HG03025 (cell line): Measurements from ENCODE around the gene PALLD.

Experiments used
- ATAC-seq: cut with Tn5 transposase; IDR thresholded peaks from one replicate; pipeline ENCODE4 v1.9.1; 2021; ENCODE audit warnings: mild to moderate bottlenecking, moderate library complexity; ENCODE audit not compliant: unreplicated experiment, low FRiP score

PALLD gene

DNA sequence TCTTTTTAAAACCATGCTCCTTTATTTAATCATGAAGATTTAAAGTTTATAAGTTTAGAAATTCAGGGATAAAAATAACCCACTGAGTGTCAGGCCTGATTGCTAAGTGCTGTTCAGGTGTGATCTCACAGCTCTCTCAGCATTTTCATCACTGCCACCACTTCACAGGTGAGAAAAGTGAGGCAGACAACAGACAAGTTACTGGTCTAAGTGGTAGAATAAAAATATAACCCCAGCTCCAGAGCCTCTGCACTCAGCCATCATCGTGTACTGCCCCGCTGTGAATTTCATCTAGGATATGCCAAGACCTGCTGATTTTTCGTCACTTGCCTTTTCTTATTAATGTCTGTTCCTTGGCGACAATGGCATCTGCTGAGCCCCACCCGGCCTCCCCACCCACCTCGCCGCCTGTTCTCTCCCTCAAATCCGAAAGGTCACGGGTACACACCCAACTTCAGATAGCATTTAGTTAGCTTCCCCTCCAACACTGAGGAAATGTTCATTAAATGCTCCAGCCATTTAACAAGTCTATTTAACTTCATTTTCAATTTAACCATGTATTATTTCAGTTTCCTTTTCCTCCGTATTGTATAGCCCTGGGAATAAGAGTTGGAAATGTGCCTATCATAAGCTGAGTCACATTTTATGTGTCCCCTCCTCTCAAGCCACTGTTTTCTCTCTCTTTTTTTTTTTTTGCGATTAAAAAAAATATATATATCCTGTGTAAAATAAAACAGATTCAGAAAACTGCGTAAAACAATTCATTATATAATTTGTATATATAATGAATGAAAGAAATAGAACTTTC is 276.7 kb downstream of the PALLD start:
- no peak for ATAC-seq

DNA sequence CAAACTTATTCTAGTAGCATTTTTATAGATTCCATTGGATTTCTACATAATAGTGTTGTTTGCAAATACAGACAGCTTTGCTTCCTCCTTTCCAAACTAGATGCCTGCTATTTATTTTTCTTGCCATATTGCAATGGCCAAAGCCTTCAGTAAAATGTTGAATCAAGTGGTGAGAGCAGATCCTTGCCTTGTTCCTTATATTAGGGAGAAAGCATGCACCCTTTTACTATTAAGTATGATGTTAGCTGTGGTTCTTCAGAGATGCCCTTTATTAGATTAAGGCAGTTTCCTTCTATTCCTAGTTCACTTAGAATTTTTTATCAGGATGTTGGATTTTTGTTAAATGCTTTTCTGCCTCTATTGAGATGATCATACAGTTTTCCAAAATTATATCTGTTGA is 279.5 kb downstream of the PALLD start:
- ATAC-seq = no peak

DNA sequence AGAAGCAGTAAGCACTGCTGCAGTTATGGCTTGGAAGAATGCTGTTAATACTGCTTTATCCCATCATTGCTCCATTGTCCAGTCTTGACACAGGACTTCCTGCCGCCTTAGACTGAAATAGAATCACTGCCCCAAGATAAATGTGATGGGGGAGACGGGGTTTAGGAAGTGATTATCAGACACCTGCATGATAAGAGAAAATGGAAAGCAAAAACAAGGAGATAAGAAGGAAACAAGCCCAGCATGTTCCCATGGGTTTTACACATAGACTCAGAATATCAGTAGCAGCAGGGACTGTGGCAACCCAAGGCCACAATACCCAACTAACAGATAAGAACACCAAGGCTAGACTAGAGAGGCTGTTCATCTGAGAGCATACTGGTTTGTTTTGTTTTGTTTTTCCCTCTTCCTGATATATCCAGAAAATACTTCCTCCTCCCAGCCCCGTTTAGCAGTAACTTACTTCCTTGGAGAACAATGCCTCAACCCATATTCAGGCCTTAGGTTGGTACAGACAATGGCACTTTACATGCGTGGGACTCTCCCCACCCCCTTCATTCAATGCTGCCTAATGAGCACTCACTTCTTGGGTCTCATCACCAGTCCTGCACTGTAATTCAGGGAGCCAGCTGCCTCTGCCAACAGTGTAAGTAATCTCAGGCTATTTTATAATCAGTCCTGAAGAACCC is 280.6 kb downstream of the PALLD start:
- no peak for ATAC-seq

DNA sequence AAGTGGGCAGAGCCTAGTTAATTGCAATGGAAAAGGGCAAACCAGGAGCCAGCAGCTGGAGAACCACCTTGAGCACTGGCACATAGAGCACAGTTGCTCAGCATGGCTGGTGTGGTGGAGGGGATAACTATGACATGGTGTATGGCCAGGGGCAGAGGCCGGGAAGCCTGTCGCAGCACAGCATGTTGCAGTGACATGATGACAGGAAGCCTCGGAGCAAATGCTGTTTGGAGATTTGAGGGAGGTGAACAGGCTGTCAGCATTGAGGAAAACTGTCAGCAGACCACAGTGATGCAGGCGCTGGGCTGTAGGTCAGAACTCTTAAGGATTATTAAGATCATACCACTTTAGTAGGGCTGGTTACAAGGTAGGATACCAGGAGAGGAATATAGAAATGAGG is 284.5 kb downstream of the PALLD start:
- no peak for ATAC-seq

DNA sequence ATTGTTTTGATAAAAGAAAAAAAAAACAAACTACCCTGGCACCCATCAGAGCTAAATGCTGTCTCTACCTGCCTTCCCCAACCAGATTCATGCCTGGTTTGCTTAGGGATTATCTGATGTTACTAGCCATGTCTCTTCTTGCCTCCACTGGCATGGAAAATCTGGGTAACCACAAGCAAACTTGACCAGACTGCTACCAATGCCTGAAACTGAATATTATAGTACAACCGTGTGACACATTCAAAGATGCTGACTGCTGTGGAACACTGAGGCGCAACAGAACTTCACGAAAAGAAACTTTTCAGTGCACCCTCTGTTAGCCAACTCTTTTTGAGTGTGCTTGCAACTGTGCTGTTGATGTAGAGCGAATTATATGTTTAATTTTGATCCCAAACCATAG is 285.1 kb downstream of the PALLD start:
- ATAC-seq = no peak

DNA sequence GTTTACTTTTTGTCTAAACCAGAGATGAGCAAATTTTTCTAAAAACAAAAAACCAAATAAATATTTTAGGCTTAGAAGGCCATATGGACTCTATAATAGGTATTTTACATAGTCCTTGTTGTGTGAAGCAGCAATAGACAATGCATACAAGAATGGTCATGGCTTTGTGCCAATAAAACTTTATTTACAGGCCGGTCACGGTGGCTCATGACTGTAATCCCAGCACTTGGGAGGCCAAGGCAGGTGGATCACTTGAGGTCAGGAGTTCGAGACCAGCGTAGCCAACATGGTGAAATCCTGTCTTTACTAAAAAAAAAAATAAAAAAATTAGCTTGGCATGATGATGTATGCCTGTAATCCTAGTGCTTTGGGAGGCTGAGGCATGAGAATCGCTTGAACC is 285.6 kb downstream of the PALLD start:
- ATAC-seq = no peak

DNA sequence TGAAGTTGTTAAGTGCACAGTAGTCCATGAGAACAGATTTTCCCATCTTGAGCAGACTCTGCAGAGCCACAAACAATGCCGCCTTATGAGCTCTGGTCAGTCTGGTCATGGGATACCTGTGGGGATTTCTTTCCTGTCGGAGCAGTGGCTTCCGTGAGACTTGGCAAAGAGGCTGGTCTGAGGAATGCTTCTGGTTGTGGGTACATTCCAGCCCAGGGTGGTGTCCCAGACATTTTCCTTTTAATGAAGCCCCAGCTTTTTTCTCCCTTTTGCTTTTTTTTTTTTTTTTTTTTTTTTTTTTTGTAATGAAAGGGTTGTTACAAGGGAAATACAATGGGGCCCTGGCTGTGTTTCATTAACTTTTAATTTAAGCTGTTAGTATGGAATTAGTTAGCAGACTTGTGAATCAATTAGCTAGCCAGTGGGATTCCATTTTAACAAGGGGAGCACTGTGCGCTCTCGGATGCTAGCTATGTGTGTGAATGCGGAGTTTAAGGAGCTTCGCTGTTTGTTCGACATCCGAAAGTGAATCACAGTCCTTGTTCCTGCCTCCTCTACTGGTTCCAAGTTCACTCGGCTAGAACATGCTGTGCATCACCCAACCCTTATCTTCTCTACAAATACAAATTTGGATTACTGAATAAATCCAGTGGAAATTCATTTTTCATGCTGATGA is 288.1 kb downstream of the PALLD start:
- no peak for ATAC-seq

DNA sequence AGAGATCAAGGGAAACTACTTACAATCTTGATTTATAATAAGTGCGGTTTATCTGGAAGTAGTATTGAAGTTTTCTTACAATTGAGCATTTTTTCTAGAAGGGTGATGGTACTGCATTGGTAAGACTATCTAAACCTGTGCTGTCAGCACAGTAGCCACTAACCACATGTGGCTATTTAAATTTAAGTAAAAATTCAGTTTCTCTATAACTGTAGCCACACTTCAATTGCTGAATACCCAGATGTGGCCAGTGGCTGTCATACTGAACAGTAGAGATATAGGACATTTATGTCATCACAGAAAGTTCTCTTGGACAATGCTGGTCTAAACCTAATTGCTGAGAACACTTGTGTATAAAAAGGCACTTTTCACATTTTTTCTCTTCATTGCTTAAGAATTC is 290.5 kb downstream of the PALLD start:
- ATAC-seq = no peak

DNA sequence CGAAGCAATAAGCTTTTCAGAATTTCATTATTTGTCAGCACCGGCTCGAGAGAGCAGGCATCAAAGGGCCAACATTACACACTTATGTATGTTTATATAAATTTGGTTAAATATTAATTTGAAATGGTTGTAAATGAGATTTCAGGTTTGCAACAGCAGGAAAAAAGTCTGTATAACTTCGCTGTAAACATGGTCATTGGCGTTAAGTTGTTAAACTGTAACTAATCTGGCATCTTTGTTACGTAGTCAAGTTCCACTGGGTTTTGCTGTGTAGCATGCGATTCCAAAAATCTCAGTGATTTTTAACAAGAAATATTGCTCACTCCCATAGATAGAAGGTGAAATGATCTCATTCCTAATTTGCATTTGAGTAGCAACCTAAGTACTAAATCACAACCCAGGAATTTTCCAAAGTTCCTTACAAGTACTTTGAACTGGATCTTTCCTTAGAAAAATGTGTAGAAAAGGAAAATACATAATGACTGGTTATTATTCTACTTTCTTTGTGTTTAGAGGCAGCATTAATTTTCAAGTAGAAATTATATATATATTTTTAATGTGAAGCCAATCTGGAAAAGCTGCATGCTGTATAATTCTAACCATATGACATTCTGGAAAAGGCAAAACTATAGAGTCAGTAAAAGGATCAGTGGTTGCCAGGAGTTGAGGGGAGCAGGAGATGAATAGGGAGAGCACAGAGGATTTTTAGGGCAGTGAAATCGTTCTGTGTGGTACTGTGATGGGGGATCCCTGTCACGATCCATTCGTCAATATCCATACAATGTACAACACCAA is 291.1 kb downstream of the PALLD start:
- no peak for ATAC-seq

DNA sequence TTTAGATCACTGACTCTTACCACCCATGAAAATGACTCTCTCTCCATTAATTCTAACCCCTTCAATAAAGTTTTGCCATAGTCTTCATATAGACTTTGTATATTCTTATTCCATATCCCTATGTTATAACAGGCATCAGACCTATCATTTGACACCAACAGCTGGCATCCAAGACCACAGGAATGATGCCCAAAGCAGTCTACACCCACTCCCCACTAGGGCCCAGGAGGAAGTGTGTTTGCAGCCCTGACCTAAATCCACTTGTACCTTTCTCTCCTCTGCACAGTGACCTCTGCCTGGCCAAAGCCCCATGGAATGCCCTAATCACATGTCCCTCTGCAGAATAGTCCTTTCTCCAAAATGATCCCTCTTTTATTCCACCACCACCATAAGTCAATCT is 294.0 kb downstream of the PALLD start:
- no peak for ATAC-seq

DNA sequence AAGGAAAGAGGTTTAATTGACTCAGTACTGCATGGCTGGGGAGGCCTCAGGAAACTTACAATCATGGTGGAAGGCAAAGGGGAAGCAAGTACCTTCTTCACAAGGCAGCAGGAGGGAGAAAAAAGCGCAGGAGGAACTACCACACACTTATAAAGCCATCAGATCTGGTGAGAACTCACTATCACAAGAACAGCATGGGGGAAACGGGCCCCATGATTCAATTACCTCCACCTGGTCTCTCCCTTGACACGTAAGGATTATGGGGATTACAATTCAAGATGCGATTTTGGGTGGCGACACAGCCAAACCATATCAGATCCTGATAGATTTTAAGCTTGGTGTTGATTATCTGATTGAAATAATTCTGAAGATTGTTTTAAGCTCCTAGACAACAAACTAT is 294.5 kb downstream of the PALLD start:
- ATAC-seq = no peak

DNA sequence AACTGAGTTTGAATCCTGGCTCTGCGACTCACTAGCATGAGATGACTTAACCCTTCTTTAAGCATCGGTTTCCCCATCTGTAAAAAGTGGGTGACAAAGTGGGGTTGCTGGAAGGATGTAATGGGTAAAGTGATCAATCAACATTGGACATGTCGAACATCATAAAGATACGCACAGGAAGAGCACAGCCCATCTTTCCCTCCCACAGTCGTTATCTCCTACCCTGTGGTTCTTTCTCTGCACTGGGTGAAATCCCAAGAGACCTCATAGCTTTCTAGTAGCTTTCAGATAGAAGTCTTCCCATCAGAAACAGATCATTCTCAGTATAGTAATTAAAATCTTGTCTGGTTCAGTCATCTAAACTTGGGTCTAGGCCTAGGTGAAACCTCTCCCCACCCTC is 296.7 kb downstream of the PALLD start:
- ATAC-seq = no peak

DNA sequence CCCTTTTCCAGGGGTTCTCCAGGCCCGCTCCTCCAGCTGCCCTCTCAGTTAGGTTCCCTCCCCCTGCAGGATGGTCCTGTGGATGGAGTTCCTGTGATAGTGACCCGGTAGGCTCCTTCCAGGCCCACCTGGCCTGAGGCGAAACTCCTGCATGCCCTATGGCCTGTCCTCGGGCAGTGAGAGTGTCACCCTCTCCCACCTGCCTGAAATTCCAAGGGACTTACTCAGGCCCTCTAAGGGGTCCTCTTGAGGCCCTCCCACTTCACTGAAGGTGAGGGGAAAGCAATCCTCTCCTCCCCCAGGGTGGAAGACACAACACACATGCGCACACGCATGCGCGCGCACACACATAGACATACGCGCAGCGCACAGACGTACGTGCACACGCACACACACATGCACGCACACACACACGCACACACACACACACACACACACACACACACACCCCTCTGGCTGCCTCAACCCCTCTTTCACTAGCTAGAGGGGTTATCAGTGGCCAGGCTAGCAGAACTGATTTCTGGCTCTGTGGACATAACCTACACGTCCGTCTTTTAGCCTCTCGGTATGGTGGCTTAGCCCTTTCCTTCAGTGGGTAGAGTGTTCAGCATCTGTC is 297.3 kb downstream of the PALLD start:
- no peak for ATAC-seq

DNA sequence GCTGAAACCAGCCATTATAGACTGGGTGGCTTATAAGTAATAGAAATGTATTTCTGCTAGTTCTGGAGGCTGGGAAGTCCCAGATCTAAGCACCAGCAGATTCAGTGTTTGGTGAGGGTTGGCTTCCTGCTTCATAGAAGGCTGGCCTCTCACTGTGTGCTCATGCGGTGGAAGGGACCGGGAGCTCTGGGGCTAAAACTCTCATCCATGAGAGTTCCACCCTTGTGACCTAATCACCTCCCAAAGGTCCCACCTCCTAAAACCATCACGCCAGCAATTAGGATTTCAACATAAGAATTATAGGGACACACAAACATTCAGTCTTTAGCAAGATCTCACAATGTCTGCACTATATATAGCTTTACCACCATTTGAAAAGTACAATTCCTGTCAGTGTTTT is 298.0 kb downstream of the PALLD start:
- no peak for ATAC-seq

DNA sequence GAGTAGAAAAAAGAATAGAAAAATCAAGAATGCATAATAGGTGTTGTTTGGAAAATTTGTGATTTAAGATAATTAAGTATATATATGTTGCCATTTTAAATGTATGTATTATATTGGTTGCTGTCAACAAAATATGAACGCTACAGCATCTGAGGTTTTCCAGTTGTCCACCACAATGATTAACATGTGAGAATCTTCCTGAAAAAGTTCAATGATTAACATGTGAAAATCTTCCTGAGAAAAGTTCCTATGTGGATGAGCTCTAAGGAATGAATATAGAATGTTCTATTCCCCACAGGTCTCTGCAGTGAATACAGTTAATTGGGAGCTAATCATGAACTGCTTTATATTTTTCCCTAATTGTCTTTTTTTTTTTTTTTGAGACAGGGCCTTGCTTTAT is 298.5 kb downstream of the PALLD start:
- no peak for ATAC-seq

DNA sequence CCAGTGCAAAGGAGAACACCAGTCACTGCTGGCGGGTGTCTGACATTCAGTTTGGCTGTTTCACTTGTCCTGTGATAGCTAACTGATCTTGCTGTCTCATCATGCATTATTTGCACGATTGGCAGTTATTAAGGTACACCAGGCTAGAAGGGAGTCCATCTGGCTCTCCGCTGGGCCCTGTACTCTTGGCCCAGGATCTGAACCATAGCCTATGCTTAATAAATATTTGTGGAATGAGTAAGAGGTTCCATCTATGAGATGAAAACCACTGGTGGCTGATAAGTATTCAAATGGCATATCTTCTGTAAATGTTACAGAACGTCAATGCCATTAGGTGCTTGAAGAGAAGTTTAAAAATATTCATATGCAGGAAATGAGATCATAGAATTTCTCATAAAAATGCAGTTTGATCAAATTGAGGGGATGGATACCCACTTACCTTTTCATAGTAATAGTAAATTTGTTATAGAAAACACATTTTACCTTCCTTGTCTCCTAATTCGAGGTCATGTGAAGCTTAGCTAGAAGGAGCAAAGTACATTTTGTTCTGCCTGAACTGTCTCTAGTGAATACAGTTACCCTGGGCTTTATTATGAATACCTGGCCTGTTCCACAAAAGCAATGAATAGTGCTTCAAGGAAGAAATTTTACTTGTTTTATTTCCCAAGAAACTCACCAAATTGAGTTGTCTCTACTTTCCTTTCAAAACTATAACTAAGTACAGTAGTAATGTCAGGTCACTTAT is 299.7 kb downstream of the PALLD start:
- no peak for ATAC-seq

DNA sequence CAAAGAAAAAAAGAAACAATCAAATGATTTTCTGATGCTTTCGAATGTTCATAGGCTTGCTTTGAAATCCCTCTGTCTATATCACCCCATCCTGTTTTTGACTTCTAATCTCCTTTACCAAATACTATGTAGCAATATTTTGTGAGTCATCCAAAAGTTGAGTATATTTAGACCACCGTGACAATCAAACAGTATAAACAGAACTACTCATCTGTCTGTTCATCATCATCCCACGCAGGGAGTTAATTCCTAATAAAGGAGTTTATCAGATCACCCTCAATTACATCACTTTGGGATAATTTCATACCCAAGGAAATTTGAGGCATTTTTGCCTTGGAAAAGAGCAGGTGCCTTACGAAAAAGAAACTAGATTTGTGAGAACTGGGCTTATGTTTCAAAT is 300.3 kb downstream of the PALLD start:
- no peak for ATAC-seq

DNA sequence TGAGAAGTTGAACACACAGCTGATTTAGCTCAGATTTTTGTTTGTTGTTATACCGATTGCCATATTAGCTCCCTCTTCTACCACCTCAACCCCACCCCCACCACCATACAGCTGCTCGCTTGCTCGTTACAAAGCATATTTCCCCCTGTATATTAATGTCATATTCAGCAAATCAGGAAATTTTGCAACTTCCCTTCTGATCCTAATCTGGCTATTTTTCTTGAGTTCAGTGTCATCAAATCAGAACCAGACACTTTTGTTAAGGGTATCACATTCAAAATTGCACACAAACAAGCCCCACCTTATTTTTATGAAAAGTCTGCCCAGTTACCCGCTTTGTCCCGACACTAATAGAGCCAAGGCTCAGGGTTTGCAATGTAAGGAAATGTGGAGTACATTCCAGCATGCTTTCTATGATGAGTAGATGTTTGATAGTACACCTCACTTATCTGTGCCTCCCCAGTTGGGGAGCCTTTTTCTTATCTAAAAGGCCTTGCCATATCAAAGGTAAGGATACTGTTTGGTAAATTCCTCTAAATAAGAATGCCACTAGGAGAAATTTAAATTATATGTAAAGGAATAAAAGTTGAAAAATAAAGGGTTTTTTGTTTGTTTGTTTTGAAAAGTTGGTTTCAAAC is 301.0 kb downstream of the PALLD start:
- no peak for ATAC-seq

DNA sequence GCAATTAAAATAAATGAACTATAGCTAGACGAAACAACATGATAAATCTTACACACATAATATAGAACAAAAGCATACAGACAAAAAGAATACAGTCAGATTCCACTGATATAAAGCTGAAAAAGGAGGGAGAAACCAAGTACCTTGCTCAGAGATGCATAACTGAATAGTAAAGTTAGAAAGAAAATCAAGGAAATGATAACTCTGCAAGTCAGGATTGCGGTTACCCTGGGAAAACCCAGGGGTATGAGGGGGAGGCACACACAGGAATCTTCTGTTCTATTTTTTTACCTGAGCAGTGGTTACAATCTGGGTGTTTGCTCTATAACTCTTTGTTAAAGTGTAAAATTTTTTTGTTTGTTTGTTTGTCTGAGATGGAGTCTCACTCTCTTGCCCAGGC is 304.1 kb downstream of the PALLD start:
- ATAC-seq = no peak
